Hepatocyte (in vitro differentiated cells): ENCODE results near the gene CHCHD6. TPM values are rescaled to one million over a fixed set of nuclear protein-coding genes. Genes with fewer than 3 reads are reported as not detected.

ENCODE experiments used
- DNase-seq: peaks from one replicate; pipeline ENCODE4 v3.0.0-alpha.2; 2016; ENCODE audit warnings: low spot score
- H2AFZ ChIP-seq: fragments of 200-600 bp; sonication (generic); 2 replicates; pipeline ENCODE4 v1.6.0; 2016; ENCODE audit warnings: antibody characterized with exemption, mild to moderate bottlenecking
- H3K27ac ChIP-seq: fragments of 200-600 bp; sonication (generic); 2 replicates; pipeline ENCODE4 v1.5.1; 2016; ENCODE audit warnings: mild to moderate bottlenecking
- H3K27me3 ChIP-seq: fragments of 200-600 bp; sonication (generic); 2 replicates; pipeline ENCODE4 v1.6.1; 2016
- H3K36me3 ChIP-seq: fragments of 200-600 bp; sonication (generic); replicated peaks from 2 replicates; pipeline ENCODE4 v1.5.1; 2016; ENCODE audit warnings: low read depth; ENCODE audit not compliant: insufficient read depth
- H3K4me1 ChIP-seq: fragments of 200-600 bp; sonication (generic); 2 replicates; pipeline ENCODE4 v1.5.1; 2016; ENCODE audit warnings: mild to moderate bottlenecking, moderate library complexity; ENCODE audit not compliant: insufficient read depth
- H3K4me2 ChIP-seq: fragments of 200-600 bp; sonication (generic); 2 replicates; pipeline ENCODE4 v1.6.0; 2016
- H3K4me3 ChIP-seq: fragments of 200-600 bp; sonication (generic); 2 replicates; pipeline ENCODE4 v1.5.1; 2016; ENCODE audit warnings: mild to moderate bottlenecking
- H3K79me2 ChIP-seq: fragments of 200-600 bp; sonication (generic); 2 replicates; pipeline ENCODE4 v1.6.0; 2017; ENCODE audit warnings: mild to moderate bottlenecking
- H3K9me2 ChIP-seq: fragments of 200-600 bp; sonication (generic); replicated peaks from 2 replicates; pipeline ENCODE4 v1.6.0; 2017; ENCODE audit warnings: mild to moderate bottlenecking; ENCODE audit not compliant: insufficient read depth
- H3K9me3 ChIP-seq: fragments of 200-600 bp; sonication (generic); 2 replicates; pipeline ENCODE4 v1.5.1; 2016; ENCODE audit warnings: low read depth, mild to moderate bottlenecking
- H4K20me1 ChIP-seq: fragments of 200-600 bp; sonication (generic); 2 replicates; pipeline ENCODE4 v1.6.0; 2016; ENCODE audit warnings: mild to moderate bottlenecking; ENCODE audit not compliant: insufficient read depth, poor library complexity, severe bottlenecking
- EZH2 ChIP-seq: fragments of 200-600 bp; sonication (generic); IDR thresholded peaks from 2 replicates; pipeline ENCODE4 v1.6.1; 2016; ENCODE audit warnings: antibody characterized with exemption, mild to moderate bottlenecking, borderline replicate concordance
- EZH2phosphoT487 ChIP-seq: fragments of 200-600 bp; sonication (generic); IDR thresholded peaks from one replicate; pipeline ENCODE4 v1.6.1; 2018; ENCODE audit warnings: antibody characterized with exemption, mild to moderate bottlenecking, low read depth, moderate library complexity; ENCODE audit not compliant: unreplicated experiment, severe bottlenecking
- WGBS: methylation state at CpG from one replicate; pipeline ENCODE4 v1.1.6; 2016; ENCODE audit warnings: low lambda C conversion rate; ENCODE audit errors: missing lambda C conversion rate; 5-methylcytosine and 5-hydroxymethylcytosine counted together
- polyA plus RNA-seq: library from polyadenylated mRNA; unstranded; fragments of >200 nt; fragmentation: Nextera tagmentation; extraction: Ambion mirVana; gene quantifications from 2 replicates; pipeline ENCODE4 v1.2.1, GENCODE V29; 2016
- total RNA-seq: library from RNA; depleted of rRNA; stranded (reverse); fragments of >200 nt; gene quantifications from 2 replicates; pipeline ENCODE4 v1.2.3, GENCODE V29; 2014
- TF ChIP-seq, protein P1 (sequence below): fragments of 200-600 bp; sonication (generic); IDR thresholded peaks from 2 replicates; pipeline ENCODE4 v1.5.1; 2016; ENCODE audit warnings: antibody characterized with exemption, mild to moderate bottlenecking; ENCODE audit not compliant: poor library complexity

CHCHD6 gene
- total and polyA plus RNA-seq, 2 experiments from 2014 or later, result 13.8 to 19.7 TPM

DNA sequence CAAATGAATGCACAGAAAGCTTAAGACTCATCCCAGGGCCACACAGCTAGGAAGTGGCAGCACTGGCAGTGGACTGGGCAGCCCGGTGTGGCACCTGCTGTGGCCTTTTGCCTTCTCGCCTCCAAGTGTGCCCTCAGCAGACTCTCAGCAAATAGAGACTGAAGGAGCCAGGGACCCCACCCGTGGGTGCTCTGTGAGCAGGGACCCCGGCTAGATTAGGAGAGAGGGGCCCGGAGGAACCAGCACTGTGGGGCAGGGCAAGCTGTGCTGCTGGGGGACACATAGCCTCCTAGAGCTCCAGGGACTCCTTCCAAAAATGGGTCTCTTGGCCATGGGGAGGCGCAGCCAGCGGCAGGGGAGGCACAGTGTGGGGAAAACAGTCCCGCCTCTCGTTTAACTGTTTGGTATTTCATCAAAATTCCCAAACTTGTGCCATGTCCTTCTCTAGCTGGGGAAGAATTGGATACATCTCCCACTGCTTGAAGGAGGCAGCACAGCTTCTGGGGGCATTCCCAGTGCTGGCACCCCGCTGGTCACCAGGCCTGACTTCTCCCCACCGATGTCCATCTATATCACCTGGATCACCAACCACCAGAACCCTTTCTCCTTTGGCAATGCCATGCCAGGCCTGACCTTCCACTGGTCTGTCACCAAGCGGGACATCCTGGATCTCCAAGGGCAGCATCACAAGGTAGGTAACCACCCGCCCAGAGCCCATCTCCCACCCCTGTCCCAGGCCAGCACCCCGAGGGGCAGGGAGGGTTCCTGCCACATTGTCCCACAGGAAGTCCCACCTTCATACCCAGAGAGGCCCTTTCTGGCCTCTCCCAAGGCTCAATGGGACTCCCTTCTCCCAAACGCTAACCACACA lies 37.1 kb upstream of the CHCHD6 start:
- no peak overlapping the region for H3K4me3 ChIP-seq
- WGBS, result 90% methylated on average over 14 of the region's 15 CpGs
- no peaks in the 10 kb centered on the region for H3K27me3 ChIP-seq
- TF ChIP-seq EZH2, result no peak
- TF ChIP-seq, protein P1, sequence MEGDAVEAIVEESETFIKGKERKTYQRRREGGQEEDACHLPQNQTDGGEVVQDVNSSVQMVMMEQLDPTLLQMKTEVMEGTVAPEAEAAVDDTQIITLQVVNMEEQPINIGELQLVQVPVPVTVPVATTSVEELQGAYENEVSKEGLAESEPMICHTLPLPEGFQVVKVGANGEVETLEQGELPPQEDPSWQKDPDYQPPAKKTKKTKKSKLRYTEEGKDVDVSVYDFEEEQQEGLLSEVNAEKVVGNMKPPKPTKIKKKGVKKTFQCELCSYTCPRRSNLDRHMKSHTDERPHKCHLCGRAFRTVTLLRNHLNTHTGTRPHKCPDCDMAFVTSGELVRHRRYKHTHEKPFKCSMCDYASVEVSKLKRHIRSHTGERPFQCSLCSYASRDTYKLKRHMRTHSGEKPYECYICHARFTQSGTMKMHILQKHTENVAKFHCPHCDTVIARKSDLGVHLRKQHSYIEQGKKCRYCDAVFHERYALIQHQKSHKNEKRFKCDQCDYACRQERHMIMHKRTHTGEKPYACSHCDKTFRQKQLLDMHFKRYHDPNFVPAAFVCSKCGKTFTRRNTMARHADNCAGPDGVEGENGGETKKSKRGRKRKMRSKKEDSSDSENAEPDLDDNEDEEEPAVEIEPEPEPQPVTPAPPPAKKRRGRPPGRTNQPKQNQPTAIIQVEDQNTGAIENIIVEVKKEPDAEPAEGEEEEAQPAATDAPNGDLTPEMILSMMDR, result no peak
- TF ChIP-seq EZH2phosphoT487, result no peak
- no peaks in the 10 kb centered on the region for H3K9me3 ChIP-seq
- no peaks in the 10 kb centered on the region for H3K9me2 ChIP-seq
- no peak overlapping the region for H3K27ac ChIP-seq
- H3K79me2 ChIP-seq, result no peaks in the 10 kb centered on the region
- H3K4me2 ChIP-seq, result no peak overlapping the region
- H2AFZ ChIP-seq, result no peak overlapping the region
- no peaks in the 10 kb centered on the region for H3K36me3 ChIP-seq
- H4K20me1 ChIP-seq, result no peaks in the 10 kb centered on the region
- no peaks in the 10 kb centered on the region for H3K4me1 ChIP-seq
- DNase-seq, result no peak

DNA sequence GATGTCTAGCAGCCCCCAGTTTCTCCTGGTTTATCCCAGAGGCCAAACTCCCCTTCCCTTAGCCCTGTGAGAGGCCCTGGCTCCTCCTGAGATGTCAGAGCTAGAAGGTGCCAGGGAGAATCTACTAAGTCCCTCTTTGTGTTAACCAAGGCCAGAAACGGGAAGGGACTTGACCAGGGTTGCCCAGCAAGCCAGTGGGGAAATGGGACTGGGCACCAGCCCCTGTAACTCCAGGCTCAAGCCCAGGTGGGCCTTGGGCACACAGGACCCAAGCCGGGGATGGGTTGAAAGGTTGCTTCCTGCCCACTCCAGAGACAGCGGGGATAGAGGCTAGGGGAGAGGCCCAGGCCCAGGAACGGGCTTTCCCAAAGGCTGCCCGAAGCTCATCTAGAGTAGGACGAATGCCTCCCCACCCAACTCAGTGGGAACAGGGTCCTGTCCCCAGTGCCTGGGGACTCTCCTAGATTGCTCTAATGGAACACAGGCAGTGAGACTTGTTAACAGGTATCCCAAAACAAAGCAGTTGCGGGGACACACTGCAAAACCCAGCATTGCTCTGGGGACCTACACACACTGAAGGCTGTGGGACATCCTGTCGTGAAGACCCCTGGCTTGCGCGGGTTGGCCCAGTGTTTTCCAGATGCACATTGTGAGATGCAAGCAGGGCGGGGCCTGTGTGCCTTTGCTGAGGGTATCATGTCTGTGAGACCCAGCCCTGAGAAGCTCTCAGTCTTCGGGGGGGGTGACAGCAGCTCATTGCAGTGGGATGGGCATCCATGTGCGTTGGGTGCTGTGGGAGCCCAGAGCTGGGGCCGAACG lies 36.2 kb upstream of the CHCHD6 start:
- no peak for DNase-seq
- TF ChIP-seq EZH2 (no peak), EZH2phosphoT487 (no peak)
- no peak overlapping the region for H3K27ac ChIP-seq
- H3K27me3 ChIP-seq, result no peaks in the 10 kb centered on the region
- no peaks in the 10 kb centered on the region for H3K9me2 ChIP-seq
- H3K4me1 ChIP-seq, result no peaks in the 10 kb centered on the region
- no peak overlapping the region for H3K4me3 ChIP-seq
- H3K79me2 ChIP-seq, result no peaks in the 10 kb centered on the region
- H2AFZ ChIP-seq, result no peak overlapping the region
- H3K36me3 ChIP-seq, result no peaks in the 10 kb centered on the region
- 86% methylated on average over 15 of the region's 15 CpGs for WGBS
- H3K9me3 ChIP-seq, result no peaks in the 10 kb centered on the region
- no peaks in the 10 kb centered on the region for H4K20me1 ChIP-seq
- no peak overlapping the region for H3K4me2 ChIP-seq

DNA sequence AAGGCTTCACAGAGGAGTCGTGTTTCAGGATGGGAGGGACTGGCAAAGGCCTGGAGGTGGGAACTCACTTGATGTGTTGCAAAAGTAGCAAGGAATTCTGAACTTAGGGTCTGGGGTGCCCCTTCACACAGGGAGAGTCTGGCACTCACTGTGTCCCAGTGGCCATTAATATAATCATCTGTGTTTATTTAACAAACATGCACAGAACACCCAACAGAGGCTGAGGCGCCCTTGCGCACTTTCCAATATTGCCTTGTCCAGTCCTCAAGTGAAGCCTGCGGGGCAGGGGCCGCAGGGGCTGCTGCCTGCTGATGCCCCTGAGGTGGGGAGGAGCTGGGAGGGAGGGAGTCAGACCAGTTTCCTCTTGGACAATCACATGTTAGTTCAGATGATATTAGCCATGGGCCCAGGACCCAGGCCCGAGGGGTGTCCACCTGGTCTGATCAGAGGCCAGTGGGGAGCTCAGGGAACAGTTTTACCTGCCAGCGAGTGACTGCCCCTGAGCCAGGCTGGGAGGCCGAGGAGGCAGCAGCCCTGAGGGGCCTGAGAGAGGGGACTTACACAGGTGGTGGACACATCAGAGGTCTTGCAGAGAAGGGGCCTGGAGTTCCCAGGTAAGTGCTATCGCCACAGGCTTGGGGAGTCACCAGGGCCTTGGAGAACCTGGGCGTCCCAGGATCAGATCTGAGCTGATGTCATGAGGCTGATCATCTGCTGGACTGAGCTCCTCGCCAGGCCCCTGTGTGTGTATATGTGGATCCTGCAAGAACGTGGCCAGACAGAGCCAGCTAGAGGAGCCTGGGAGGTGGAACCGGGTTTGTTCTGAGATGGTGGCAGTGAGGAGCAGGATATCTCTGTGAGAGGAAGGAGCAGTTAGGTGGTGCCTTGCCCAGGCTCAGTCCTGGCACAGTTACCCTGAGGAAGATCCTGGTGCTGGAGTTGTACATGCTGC lies 35.3 kb upstream of the CHCHD6 start:
- no peak overlapping the region for H3K4me2 ChIP-seq
- no peaks in the 10 kb centered on the region for H4K20me1 ChIP-seq
- WGBS, result 89% methylated on average over 13 of the region's 13 CpGs
- H3K9me3 ChIP-seq, result no peaks in the 10 kb centered on the region
- no peaks in the 10 kb centered on the region for H3K27me3 ChIP-seq
- H3K9me2 ChIP-seq, result no peaks in the 10 kb centered on the region
- no peaks in the 10 kb centered on the region for H3K4me1 ChIP-seq
- H3K79me2 ChIP-seq, result no peaks in the 10 kb centered on the region
- no peak for DNase-seq
- H2AFZ ChIP-seq, result no peak overlapping the region
- H3K27ac ChIP-seq, result no peak overlapping the region
- TF ChIP-seq, protein P1, result no peak
- TF ChIP-seq EZH2, result no peak
- TF ChIP-seq EZH2phosphoT487, result no peak
- no peaks in the 10 kb centered on the region for H3K36me3 ChIP-seq
- no peak overlapping the region for H3K4me3 ChIP-seq
